Measurements from ENCODE around the gene CCDC43.

CCDC43 gene

GRCh38 chr17:44627513-44628242 is 61.9 kb downstream of the CCDC43 start:
- DNase-seq (ENCODE audit: low read depth) = no peak

Measured in HS-5 (cell line).